ENCODE measurements around the gene TEAD1. TPM values are rescaled to one million over a fixed set of nuclear protein-coding genes. Genes with fewer than 3 reads are reported as not detected.

The TEAD1 gene
- total RNA-seq, 1 donor from 2014 or later: 158 TPM

DNA sequence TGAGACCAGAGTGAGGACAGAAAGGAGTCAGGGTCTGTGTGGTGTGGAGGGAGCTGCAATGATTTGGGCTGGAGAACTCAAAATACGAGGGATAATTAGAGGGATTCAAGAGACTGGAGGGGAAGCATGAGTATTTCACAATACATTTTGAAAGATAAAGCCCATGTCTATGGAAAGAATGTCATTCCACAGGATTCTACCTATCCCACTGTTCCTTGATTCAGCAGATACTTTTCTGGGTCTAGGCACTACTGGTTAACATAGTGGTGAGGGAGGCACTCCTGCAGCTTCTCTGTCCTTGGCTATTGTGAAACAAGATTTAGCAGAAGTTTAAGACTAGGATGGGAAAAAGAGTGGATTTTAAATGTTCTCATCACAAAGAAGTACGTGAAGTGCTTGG lies 262.0 kb downstream of the TEAD1 start:
- no peak for DNase-seq (ENCODE audit: low spot score)

DNA sequence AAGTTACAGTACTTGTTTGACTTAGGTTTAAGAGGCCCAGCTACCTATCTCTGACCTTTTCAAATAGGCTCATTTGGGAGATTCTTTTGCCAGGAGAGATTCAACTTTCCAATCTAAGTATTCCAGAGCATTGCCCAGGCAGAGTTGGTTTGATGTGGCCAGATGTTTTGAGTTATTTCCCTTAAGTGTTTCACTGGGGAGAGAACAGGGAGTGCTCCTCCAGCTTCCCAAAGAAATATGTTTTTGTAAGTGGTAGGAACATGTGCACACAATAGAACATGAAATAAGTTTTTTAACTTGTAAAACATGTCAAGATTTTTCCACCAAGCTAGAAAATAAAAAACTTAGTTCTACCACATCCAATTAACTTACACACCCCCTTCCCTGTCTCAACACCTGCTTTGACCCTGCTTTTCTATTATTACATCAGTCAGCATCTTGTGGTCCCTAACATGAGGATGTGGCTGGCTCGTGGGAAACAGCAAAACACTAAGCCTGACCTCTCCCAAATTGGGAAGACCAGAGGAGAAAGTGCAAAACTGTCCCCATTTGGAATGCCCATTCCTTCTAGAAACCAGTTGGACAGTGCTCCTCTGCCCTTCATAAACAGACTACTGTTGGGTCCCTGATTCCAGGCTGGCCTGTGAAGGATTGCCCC lies 264.5 kb downstream of the TEAD1 start:
- DNase-seq (ENCODE audit: low spot score): no peak

DNA sequence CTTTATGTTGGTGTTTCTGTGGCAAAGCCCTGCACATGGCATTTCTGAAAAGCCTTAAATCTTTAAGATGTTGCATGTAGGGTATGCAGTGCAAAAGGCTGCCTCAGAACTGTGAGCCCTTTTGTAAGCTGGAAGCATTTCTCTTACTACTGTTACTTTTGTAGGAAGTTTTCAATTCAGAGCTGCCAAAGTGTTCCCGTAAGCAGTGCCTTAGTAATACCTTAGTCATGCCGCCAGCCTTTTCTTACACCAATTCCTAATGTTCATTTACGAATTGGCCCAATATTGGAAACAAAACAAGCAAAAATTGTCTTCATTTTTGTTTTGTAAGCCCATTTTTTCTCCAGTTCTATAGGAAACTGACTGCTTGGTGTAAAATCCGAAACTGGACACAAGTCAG lies 267.4 kb downstream of the TEAD1 start:
- DNase-seq (ENCODE audit: low spot score): no peak

- no peak for DNase-seq (ENCODE audit: low spot score)
Measured at GRCh38 chr11:12942157-12942556, 267.9 kb downstream of the TEAD1 start.

DNA sequence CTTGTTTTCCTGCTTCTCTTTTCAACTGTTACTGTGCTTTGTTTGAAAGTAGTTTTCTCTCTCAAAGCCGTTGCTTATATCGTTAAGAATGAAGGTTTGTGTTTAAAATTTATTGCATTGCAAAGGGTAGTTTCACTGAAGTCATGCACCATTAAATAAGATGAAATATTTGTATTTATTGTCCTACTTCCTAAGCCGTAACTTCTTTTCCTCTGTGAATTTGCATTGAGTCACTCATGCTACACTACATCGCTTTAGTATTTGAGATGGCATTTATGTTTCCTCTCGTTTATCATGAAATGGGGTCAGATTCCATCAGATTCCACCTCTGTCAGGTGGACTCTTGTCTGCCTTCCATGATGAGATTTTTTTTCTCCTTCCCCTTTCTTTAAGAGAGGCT lies 269.1 kb downstream of the TEAD1 start:
- no peak for DNase-seq (ENCODE audit: low spot score)

GRCh38 chr11:12944889-12945288 lies 270.7 kb downstream of the TEAD1 start:
- DNase-seq (ENCODE audit: low spot score): no peak

- DNase-seq (ENCODE audit: low spot score): no peak
Measured at GRCh38 chr11:12949453-12949852, 275.2 kb downstream of the TEAD1 start.

- no peak for DNase-seq (ENCODE audit: low spot score)
Measured at GRCh38 chr11:12950670-12951069, 276.4 kb downstream of the TEAD1 start.

DNA sequence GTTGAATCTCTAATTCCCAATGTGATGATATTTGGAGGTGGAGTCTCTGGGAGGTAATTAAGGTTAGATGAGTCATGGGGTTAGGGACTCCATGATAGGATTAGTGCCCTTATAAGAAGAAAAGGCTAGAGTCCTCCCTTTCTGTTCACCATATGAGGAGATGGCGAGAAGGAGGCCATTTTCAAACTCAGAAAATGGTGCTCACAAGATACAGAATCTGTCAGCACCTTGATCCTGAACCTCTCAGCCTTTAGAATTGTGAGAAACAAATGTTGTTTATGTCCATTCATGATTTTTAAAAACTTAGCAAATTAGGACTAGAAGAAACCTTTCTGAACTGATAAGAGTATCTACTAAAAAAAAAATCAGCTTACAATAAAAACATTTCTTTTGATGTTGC lies 277.2 kb downstream of the TEAD1 start:
- no peak for DNase-seq (ENCODE audit: low spot score)

DNA sequence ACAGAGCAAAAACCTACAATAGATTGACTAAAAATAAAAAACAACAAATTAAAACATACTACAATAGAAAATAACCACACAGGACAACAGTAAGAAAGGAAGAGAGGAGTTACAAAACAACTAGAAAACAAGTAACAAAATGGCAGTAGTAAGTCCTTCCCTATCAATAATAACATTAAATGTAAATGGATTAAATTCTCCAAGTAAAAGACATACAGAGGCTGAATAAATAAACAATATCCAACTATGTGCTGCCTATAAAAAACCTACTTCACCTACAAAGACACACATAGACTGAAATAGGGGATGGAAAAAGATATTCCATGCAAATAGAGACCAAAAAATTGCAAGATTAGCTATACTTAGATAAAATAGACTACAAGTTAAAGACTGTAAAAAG lies 277.9 kb downstream of the TEAD1 start:
- DNase-seq (ENCODE audit: low spot score): no peak

DNA sequence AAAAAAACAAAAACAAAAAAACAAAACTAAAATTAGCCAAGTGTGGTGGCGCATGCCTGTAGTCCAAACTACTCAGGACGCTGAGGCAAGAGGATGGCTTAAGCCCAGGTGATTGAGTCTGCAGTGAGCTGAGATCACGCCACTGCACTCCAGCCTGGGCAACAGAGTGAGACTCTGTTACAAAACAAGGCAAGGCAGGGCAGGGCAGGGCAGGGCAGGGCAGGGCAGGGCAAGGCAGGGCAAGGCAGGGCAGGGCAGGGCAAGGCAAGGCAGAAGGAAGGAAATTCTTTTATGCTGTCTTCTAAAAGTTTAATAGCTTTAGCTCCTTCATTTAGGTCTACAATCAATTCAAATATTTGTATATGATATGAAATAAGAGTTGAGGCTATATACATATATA lies 284.8 kb downstream of the TEAD1 start:
- no peak for DNase-seq (ENCODE audit: low spot score)

DNA sequence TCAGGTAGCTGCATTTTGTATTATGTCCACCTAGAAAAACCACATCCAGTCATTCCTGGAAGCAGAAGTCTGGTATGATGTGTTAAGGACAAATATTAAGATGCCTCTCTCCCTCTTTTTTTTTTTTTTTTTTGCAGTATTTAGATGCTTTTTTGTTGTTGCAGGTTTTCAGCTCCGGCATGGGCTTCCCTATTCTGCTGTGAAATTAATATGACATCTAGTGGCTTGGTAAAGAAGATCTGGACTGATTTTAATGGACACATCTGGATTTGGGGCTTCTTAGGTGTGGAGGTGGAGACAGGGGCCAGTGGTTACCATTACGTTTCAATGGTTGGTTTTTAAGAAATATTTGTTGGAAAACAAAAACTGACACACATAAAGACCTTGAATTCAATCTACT lies 287.4 kb downstream of the TEAD1 start:
- peak; percentile 11 for DNase-seq (ENCODE audit: low spot score)

DNA sequence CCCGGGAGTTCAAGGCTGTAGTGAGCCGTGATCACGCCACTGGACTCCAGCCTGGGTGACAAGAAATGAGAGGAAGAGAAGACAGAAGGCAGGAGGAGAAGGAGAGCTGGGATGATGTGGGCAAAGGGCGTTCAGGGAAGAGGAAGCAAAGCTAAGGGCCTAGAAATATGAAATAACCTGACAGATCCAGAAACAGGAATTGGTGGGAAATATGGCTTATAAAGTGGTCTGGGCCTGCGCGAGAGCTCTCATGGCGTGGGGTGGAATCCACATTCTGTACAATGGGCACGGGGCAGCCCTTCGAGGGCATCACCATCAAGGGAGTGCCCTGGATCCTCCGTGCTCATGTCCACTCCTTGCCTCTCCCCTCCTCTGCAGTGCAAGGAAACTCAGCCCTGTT lies 288.1 kb downstream of the TEAD1 start:
- DNase-seq (ENCODE audit: low spot score): no peak

GRCh38 chr11:12963051-12963450 lies 288.8 kb downstream of the TEAD1 start:
- DNase-seq (ENCODE audit: low spot score): no peak

DNA sequence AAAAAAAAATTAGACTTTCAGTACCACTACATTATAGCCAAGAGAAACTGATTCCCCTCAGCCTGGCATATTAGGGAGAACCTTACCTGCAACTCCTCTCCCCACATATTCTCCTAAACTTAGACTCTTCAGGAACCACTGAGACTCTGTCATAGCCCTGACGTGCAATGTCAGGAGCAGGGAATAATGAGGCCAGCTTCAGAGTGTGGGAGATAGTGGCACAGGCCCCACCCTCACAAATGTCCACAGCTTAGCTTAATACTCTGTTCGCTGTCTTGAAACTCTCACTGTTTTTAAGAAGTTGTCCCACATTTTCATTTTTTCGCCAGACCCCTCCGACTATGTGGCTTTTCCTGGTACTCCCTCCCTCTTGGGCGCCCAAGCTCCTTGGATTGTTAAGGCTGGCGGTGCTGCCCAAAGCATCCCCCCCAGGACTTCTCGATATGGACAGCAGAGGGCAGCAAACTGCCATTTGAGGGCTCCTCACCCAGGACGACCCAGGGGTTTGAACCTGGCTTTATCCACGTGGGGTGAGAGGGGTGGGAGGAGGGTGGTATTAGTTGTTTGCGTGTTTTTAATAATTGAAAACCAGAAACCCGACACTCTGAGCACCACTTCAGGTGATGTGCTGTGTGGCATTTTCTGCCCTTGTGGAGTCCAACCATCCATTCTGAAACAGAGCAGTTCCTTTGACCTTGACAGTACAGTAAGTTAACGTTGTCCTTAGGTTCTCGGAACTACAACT lies 289.7 kb downstream of the TEAD1 start:
- peak; percentile 58 for DNase-seq (ENCODE audit: low spot score)

GRCh38 chr11:12964650-12965049 lies 290.4 kb downstream of the TEAD1 start:
- no peak for DNase-seq (ENCODE audit: low spot score)

- DNase-seq (ENCODE audit: low spot score): no peak
Measured at GRCh38 chr11:12966002-12966401, 291.8 kb downstream of the TEAD1 start.

DNA sequence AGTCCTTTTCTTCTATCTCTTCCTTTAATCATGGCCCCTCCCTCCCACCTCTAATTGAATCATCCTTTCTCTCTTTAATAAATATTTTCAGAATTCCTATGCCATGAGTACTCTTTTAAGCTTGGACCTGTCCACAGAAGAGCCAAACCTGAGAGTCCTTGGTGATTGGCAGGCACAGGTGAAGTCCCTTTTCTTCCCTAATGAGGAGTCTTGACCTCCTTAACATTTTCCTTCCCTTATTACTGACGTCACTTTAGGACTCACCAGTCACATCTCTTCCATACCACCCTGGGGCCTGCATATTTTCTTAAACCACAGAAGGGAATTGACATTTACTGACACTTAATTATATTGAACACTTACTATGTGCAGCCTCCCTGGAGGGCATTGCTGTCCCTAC lies 293.9 kb downstream of the TEAD1 start:
- no peak for DNase-seq (ENCODE audit: low spot score)

DNA sequence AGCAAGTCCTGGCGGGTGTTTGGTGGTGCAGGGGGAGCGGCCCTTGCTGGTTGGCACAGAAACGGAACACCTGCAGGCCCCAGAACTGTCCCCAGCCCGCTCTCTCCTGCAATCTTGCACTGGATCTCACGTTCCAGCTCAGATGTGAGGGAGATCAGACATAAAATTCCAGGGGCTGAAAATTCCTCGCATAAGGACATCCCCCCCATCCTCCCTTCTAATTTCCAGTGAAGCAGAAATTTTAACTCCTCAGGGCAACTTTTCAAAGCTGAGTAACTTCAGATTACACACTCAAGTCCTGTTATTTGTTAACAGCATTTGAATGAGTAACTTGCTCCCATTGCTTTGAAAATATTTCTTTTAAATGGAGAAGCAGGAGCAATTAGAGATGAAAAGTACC lies 294.6 kb downstream of the TEAD1 start:
- no peak for DNase-seq (ENCODE audit: low spot score)

- DNase-seq (ENCODE audit: low spot score): no peak
Measured at GRCh38 chr11:12971955-12972354, 297.7 kb downstream of the TEAD1 start.

- peak; percentile 27 for DNase-seq (ENCODE audit: low spot score)
Measured at GRCh38 chr11:12973528-12974181, 299.4 kb downstream of the TEAD1 start.

DNA sequence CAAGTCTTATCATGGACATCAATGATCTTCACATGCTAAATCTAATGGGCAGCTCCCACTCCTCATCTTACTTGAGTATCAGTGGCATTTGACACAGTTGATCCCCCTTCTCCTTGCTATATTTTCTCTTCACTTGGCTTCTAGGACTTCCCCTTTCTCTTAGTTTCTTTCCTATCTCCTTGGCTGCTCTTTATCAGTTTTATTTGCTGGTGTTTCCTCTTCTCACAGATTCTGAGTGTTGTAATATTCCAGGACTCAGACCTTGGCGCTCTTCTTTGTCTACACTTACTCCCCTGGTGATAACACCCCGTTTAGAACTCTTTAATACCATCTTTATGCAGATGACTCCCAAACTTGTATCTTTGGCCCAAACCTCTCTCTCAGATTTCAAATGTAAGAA lies 301.0 kb downstream of the TEAD1 start:
- no peak for DNase-seq (ENCODE audit: low spot score)

Data from umbilical cord (tissue), 2 donors.